LNCAP (cell line): ENCODE measurements around the gene SMYD4.

Experiments
- CTCF ChIP-seq: fragments of 450-650 bp; IDR thresholded peaks from 2 replicates; pipeline ENCODE4 v1.5.1; 2017; ENCODE audit warnings: mild to moderate bottlenecking

SMYD4 gene

GRCh38 chr17:1765576-1765975, 64.1 kb downstream of the SMYD4 start:
- TF ChIP-seq CTCF: no peak

DNA sequence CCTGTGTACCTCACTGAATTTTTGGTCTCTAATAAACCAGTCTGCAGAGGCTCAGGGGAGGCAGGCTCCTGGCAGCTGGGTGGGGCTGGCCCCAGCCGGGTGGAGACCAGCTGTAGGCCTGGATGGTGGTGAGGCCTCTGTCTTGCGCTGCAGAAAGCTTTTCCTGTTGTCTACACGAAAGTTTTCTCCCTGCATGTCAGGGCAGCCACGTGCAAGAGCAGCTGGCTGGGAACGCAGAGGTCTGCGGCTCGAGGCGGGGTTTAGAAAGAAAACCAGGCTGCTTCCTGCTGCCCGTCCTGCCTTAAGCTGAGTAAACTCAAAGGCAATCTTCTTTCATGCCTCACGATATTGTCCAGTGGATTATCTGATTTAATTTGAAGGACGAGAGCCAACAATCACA, 65.4 kb downstream of the SMYD4 start:
- no peak for TF ChIP-seq CTCF

DNA sequence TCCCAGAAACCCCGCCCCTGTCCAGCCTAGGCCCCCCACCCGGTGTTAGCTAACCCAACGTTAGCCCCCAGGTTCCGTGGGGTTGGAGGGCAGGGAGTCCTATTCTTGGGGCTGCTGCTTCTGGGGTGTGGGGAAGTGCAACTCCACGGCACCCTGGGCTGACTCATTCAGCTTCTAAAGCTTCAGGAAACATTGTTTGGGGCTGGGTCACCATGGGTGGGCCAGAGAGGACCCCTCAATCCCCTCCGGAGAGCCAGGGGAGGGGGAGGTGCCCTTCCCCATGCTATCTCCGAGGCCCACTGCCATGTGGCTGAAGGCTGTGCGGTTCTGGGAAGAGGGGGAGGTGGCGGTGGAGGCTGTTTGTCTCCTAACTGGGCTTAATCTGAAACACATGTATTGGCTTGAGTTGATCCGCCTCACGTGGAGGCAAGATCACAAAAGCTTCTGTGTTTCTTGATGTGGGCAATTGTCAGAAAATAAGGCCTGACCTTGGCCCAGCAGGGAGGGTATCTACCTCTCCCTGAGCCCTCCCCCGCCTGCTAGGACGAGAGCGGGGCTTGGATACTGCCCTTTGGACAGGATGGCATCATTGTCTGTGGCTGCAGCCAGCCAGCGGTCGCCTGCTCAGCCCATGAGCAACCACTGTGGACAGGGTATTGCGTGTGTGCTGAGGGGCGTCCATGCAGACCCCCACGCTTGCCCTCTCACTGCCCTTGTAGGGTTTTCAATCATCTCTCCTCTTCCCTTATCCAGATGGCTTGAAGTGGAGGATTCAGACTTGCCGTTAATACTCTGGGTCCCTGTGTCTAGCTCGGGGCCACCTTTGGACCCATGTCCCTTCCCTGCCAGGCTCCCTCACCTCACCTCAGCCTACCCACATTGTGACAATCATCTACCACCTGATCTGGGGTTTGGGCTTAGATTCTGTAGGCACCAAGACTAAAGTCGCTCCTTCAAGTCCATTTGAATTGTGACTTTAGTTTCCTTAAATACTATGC, 66.5 kb downstream of the SMYD4 start:
- no peak for TF ChIP-seq CTCF

GRCh38 chr17:1762233-1762900, 67.3 kb downstream of the SMYD4 start:
- no peak for TF ChIP-seq CTCF

- TF ChIP-seq CTCF: no peak
Measured at GRCh38 chr17:1759529-1759928, 70.2 kb downstream of the SMYD4 start.

DNA sequence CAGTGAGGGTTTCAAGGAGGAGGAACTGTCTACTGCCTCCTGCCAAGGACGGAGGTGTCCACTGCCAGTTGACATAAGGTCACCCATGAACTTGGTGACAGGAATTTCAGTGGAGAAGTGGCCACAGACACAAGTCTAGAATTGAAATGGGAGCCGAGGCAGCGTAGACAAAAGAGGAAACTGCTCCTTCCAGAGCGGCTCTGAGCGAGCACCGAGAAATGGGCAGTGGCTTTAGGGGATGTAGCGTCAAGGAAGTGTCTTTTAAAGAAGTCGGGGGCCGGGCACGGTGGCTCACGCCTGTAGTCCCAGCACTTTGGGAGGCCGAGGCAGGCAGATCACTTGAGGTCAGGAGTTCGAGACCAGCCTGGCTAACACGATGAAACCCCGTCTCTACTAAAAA, 70.9 kb downstream of the SMYD4 start:
- no peak for TF ChIP-seq CTCF

DNA sequence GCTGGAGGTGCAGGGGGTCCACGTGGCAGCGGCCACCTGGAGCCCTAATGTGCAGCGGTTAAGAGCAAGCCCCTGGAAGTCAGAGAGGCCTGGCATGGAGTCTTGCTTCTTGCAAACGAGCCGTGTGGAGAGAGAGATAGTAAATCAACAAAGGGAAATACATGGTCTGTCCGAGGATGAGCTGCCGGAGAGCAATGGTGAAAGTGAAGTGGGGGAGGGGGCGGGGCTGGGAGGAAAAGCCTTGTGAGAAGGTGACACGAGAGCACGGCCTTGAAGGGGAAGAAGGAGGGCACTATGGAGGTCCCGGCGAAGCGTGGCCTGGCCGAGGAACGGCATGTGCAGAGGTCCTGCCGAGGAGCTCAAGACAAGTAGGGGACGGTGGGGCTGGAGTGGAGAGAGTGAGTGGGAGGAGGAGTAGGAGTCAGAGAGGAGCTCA, 73.9 kb downstream of the SMYD4 start:
- TF ChIP-seq CTCF: no peak
